HL-60 (cell line): Measurements from ENCODE around the gene NCK2.

Experiments used
- DNase-seq, 2 experiments: peaks; one replicate each; pipeline ENCODE4 v3.0.0-alpha.2; 2010 to 2020; ENCODE audit warnings: low read depth in 1 of 2, low spot score in 1 of 2
- H3K27ac ChIP-seq: fragments of 250-450 bp; sonication (Bioruptor Pico); replicated peaks from 2 replicates; pipeline ENCODE4 v1.5.1; 2020; ENCODE audit warnings: mild to moderate bottlenecking, moderate library complexity
- H3K27me3 ChIP-seq: fragments of 250-450 bp; sonication (Bioruptor Pico); 2 replicates; pipeline ENCODE4 v1.5.1; 2021; ENCODE audit warnings: mild to moderate bottlenecking, moderate library complexity; ENCODE audit not compliant: insufficient read depth, poor library complexity, severe bottlenecking
- H3K4me3 ChIP-seq: replicated peaks from 2 replicates; pipeline ENCODE4 v1.5.1; 2011; ENCODE audit warnings: mild to moderate bottlenecking, control low read depth, low read length; ENCODE audit not compliant: insufficient read depth
- GABPA ChIP-seq: IDR thresholded peaks from 2 replicates; pipeline ENCODE4 v1.6.1; 2012; ENCODE audit warnings: low read depth
- POLR2AphosphoS5 ChIP-seq: IDR thresholded peaks from 2 replicates; pipeline ENCODE4 v1.6.1; 2012; ENCODE audit warnings: low read depth
- SPI1 ChIP-seq: IDR thresholded peaks from 2 replicates; pipeline ENCODE4 v1.6.1; 2012; ENCODE audit warnings: low read depth, mild to moderate bottlenecking, borderline replicate concordance
- TF ChIP-seq, protein P1 (sequence below): IDR thresholded peaks from 2 replicates; pipeline ENCODE4 v1.6.1; 2012; ENCODE audit warnings: low read depth; ENCODE audit not compliant: insufficient replicate concordance
- TF ChIP-seq, protein P2 (sequence below): IDR thresholded peaks from one replicate; pipeline ENCODE4 v1.5.1; 2011; ENCODE audit warnings: low read length, control low read depth, inconsistent platforms; ENCODE audit not compliant: insufficient read depth

Gene NCK2

DNA sequence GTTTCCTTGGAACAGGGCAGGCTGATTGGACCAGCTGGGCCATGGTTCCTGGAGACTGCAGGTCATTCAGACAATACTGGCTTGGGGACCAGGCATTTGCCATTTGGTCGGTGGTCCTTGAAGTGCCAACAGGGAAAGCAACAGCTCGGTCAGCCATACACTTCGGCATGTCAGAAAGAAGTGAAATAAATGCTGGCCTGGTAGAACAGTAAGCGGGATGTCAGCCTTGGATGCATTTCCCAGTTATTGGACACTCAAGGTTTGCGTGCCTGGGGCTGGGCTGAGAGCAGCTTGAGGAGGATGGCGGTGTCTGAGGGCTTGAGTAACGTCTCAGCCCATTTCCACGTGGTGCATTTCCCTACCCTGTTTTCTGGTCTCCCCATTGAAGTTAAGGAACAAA lies 75.4 kb downstream of the NCK2 start:
- TF ChIP-seq POLR2AphosphoS5 (no peak), GABPA (no peak), SPI1 (no peak)
- TF ChIP-seq, protein P1, sequence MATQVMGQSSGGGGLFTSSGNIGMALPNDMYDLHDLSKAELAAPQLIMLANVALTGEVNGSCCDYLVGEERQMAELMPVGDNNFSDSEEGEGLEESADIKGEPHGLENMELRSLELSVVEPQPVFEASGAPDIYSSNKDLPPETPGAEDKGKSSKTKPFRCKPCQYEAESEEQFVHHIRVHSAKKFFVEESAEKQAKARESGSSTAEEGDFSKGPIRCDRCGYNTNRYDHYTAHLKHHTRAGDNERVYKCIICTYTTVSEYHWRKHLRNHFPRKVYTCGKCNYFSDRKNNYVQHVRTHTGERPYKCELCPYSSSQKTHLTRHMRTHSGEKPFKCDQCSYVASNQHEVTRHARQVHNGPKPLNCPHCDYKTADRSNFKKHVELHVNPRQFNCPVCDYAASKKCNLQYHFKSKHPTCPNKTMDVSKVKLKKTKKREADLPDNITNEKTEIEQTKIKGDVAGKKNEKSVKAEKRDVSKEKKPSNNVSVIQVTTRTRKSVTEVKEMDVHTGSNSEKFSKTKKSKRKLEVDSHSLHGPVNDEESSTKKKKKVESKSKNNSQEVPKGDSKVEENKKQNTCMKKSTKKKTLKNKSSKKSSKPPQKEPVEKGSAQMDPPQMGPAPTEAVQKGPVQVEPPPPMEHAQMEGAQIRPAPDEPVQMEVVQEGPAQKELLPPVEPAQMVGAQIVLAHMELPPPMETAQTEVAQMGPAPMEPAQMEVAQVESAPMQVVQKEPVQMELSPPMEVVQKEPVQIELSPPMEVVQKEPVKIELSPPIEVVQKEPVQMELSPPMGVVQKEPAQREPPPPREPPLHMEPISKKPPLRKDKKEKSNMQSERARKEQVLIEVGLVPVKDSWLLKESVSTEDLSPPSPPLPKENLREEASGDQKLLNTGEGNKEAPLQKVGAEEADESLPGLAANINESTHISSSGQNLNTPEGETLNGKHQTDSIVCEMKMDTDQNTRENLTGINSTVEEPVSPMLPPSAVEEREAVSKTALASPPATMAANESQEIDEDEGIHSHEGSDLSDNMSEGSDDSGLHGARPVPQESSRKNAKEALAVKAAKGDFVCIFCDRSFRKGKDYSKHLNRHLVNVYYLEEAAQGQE, result no peak
- TF ChIP-seq, protein P2, sequence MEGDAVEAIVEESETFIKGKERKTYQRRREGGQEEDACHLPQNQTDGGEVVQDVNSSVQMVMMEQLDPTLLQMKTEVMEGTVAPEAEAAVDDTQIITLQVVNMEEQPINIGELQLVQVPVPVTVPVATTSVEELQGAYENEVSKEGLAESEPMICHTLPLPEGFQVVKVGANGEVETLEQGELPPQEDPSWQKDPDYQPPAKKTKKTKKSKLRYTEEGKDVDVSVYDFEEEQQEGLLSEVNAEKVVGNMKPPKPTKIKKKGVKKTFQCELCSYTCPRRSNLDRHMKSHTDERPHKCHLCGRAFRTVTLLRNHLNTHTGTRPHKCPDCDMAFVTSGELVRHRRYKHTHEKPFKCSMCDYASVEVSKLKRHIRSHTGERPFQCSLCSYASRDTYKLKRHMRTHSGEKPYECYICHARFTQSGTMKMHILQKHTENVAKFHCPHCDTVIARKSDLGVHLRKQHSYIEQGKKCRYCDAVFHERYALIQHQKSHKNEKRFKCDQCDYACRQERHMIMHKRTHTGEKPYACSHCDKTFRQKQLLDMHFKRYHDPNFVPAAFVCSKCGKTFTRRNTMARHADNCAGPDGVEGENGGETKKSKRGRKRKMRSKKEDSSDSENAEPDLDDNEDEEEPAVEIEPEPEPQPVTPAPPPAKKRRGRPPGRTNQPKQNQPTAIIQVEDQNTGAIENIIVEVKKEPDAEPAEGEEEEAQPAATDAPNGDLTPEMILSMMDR, result no peak
- Histone ChIP-seq H3K4me3 (no peak overlapping the region), H3K27ac (peak overlapping the region; percentile 22), H3K27me3 (no peaks in the 10 kb centered on the region)
- DNase-seq, result no peak

DNA sequence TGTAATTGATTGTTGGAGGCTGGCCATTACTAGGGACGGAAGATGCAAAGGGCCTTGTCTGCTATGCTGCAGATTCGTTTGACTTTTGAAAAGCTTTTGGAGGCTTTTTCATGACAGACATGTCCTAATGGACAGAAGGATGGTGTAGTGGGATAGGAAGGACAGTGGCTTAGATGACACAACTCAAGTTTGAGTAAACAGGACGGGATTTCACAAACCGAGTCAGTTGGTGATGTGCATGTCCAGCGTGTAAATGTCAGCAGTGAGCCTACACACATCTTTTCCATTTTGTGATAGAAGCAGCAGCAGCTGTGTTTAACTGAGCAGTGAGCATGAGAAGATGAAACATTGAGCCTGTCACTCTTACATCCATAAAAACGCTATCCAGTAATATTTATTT lies 76.0 kb downstream of the NCK2 start:
- DNase-seq, result peak in 1 of 2 experiments; percentile 45
- no peaks in the 10 kb centered on the region for H3K27me3 ChIP-seq
- TF ChIP-seq, protein P2, result no peak
- TF ChIP-seq, protein P1, result no peak
- TF ChIP-seq POLR2AphosphoS5 (no peak), SPI1 (no peak), GABPA (no peak)
- no peak overlapping the region for H3K4me3 ChIP-seq
- peak overlapping the region; percentile 73 for H3K27ac ChIP-seq

DNA sequence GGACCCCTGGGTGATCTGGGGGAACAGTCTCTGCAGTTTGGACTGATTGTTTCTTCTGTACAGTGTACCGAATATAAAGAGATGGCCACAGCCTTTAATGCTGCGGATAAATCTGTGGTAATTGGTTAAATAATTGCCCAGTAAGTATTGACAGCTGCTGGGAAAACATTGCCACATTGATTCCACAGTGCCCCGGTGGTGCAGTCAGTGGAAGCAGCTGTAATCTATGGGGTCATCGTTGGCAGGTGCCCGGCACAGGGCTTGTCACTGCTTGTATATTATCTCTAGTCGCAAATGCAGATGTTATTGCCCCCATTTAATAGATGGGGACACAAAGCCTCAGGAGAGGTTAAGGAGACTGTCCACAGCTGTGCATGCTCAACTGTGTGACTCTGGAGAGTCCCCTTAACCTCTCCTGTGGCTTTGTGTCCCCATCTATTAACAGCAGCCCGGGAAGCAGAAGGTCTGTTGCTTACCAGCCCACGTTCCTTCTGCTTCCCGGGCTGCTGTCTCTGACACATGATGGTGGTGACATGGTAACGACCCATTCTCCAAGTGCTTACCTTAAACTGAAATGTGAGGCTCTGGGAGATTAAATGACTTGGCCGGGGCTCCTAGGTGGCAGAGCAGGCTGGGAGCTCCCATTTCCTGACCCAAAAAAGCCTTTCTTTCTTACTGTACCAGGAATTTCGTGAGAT lies 76.9 kb downstream of the NCK2 start:
- TF ChIP-seq GABPA (no peak), POLR2AphosphoS5 (no peak), SPI1 (no peak)
- TF ChIP-seq, protein P1, result no peak
- TF ChIP-seq, protein P2, result no peak
- Histone ChIP-seq H3K27me3 (no peaks in the 10 kb centered on the region), H3K4me3 (no peak overlapping the region), H3K27ac (peak overlapping the region; percentile 73)
- DNase-seq, result peak in 1 of 2 experiments; percentile 49
